Measurements from ENCODE around the gene SCYL3. TPM values are rescaled to one million over a fixed set of nuclear protein-coding genes. Genes with fewer than 3 reads are reported as not detected.

The SCYL3 gene
- total RNA-seq, result 10 to 100 TPM; 12.3 to 42.3 (median 25.1) TPM

DNA sequence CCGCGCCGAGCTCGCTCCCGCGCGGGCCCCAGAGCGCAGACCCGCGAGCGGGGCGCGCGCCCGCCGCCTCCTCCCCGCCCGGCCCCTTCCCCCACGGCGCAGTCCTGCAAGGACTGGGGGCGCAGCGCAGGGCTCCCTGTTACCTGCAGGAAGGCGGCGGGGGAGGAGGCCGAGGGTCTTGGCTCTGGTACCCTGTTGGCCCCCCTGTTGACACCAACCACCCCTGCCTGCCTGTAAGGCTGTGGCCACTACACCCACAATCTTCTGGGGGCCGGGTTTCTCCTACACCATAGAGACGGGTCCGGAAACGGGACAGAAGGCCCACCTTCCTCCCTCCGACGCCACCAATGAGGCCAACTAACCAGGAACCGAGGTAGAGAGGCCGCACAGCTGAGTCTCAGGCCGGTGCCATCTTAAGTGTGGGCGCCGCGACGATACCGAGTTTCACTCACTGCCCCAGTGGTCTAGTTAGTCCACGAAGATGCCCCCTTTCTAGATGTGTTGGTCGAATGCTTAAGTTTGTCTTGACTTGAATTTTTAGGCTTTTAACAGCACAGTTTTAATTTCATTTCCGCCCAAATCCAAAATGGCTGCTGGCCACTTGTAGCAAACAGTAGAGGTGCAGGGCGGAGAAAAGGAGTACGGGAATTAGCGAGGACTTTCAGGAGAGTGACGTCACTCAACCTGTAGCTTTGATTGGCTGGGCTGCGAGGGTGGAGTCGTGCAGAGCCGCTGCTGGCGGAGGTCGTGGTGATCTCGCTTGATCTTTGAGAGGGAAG is at the start of gene SCYL3:
TSS of gene SCYL3 (minus strand) at position 252 of the 779 bp plus-strand sequence. CDS start 5,056 bp downstream, outside the sequence.
- in situ Hi-C loops (cut with MboI; ENCODE audit: low pct_ligation_motif_present in 1 of 4, low pct_unique_long_range_greater_than_20kb in 1 of 4, low sequenced_read_pairs in 3 of 4) (no loop called here), intact Hi-C loops (cut with DNase I; ENCODE audit: low total_unique reads) (no loop called here)
- peak; percentile 93 for DNase-seq
- Histone ChIP-seq H3K27me3 (no peaks in the 10 kb centered on the region), H3K4me3 (peak within 1 kb of the TSS; percentile 57 to 97 (median 96)), H3K36me3 (no peaks in the 10 kb centered on the region), H3K9me3 (no peaks in the 10 kb centered on the region), H3K27ac (peak within 1 kb of the TSS; percentile 93 to 99 (median 99)), H3K4me1 (peaks cover 20 to 31% (median 26%) of the 10 kb centered on the region in 4 donors)
- TF ChIP-seq POLR2A (IDR thresholded peaks at IDR 0.05) (peak; percentile 91), POLR2AphosphoS5 (IDR thresholded peaks at IDR 0.05) (peak; percentile 48 to 81 (median 73))
- TF ChIP-seq, protein P1, sequence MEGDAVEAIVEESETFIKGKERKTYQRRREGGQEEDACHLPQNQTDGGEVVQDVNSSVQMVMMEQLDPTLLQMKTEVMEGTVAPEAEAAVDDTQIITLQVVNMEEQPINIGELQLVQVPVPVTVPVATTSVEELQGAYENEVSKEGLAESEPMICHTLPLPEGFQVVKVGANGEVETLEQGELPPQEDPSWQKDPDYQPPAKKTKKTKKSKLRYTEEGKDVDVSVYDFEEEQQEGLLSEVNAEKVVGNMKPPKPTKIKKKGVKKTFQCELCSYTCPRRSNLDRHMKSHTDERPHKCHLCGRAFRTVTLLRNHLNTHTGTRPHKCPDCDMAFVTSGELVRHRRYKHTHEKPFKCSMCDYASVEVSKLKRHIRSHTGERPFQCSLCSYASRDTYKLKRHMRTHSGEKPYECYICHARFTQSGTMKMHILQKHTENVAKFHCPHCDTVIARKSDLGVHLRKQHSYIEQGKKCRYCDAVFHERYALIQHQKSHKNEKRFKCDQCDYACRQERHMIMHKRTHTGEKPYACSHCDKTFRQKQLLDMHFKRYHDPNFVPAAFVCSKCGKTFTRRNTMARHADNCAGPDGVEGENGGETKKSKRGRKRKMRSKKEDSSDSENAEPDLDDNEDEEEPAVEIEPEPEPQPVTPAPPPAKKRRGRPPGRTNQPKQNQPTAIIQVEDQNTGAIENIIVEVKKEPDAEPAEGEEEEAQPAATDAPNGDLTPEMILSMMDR (IDR thresholded peaks at IDR 0.05), result no peak
- 0 to 1% methylated on average over 9 to 51 of the region's 52 CpGs for WGBS, 2 donors (ENCODE audit: low coverage in 1 of 2)

DNA sequence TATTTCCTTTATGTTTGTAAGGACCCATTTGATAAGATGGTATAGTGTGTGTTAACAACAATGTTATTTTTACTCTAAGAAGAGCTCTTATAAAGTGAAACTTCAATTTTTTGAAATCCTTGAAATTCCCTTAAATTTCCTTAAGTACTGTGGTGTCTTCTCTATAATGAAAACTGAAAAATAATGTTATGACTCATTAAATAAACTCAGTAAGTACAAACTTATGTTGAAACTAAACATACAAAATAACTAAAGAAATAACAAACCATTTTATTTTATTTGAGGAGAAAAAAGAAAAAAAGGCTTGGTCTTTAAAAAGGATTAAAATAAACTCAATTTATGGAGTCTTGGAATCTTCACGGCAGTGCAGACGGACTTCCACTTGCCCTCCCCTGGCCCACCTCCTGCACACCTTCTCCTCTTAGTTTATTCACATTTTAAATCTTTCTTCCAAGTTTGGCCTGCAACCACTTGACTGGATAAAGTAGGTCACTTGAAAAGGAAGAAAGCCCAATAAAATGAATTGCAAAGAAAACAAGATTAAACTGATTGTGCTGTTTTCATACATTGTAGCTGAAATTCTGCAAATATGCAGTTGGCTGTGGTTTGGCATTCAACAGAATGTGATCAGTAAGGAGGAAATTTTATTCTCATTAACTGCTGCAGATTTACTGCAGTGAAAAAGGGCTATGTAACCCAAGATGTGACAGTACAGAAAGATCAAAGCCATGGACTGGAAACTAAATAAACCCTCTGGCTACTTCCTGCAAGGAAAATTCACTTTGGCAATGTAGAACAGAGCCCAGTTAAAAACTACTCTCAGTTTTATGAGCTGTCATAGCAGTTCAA is 48.5 kb upstream of the SCYL3 start:
- in situ Hi-C loops (cut with MboI; ENCODE audit: low pct_ligation_motif_present in 1 of 4, low pct_unique_long_range_greater_than_20kb in 1 of 4, low sequenced_read_pairs in 3 of 4) (loop anchor here in 1 of 4 donors (25.0 kb wide), 1 partner anchor 995 kb away; the partner anchor contains the start of gene MROH9), intact Hi-C loops (cut with DNase I; ENCODE audit: low total_unique reads) (no loop called here)
- H3K27ac ChIP-seq, result peak overlapping the region in 3 of 4 donors; percentile 3 to 9 (median 4)
- H3K9me3 ChIP-seq, result no peaks in the 10 kb centered on the region
- H3K36me3 ChIP-seq, result no peaks in the 10 kb centered on the region
- 31 to 34% methylated on average over 2 of the region's 2 CpGs for WGBS, 2 donors (ENCODE audit: low coverage in 1 of 2)
- DNase-seq, result no peak
- H3K4me1 ChIP-seq, result peaks cover 0 to 14% (median 9%) of the 10 kb centered on the region in 4 donors
- TF ChIP-seq POLR2A (IDR thresholded peaks at IDR 0.05) (no peak), POLR2AphosphoS5 (IDR thresholded peaks at IDR 0.05) (peak in 1 of 3 donors; percentile 42)
- TF ChIP-seq, protein P1 (IDR thresholded peaks at IDR 0.05), result no peak
- no peaks in the 10 kb centered on the region for H3K27me3 ChIP-seq
- H3K4me3 ChIP-seq, result no peak overlapping the region

- Histone ChIP-seq H3K27me3 (no peaks in the 10 kb centered on the region), H3K9me3 (no peaks in the 10 kb centered on the region), H3K36me3 (no peaks in the 10 kb centered on the region), H3K4me1 (peaks cover 0 to 21% (median 2%) of the 10 kb centered on the region in 4 donors), H3K4me3 (no peak overlapping the region), H3K27ac (peak overlapping the region in 1 of 4 donors; percentile 44)
- peak; percentile 43 for DNase-seq
- intact Hi-C loops (cut with DNase I; ENCODE audit: low total_unique reads), result no loop called here
- TF ChIP-seq POLR2A (IDR thresholded peaks at IDR 0.05), result no peak
- peak in 1 of 3 donors; percentile 35 for TF ChIP-seq POLR2AphosphoS5 (IDR thresholded peaks at IDR 0.05)
- TF ChIP-seq, protein P1 (IDR thresholded peaks at IDR 0.05), result peak in 1 of 5 experiments; percentile 13
- no peak for TF ChIP-seq EP300 (IDR thresholded peaks at IDR 0.05; ENCODE audit: low read depth)
- in situ Hi-C loops (cut with MboI; ENCODE audit: low pct_ligation_motif_present in 1 of 4, low pct_unique_long_range_greater_than_20kb in 1 of 4, low sequenced_read_pairs in 3 of 4), result loop anchor here in 1 of 4 donors (25.0 kb wide), 1 partner anchor 1003 kb away; the partner anchor contains the start of gene MROH9
- 31 to 40% methylated on average over 7 of the region's 7 CpGs for WGBS, 2 donors (ENCODE audit: low coverage in 1 of 2)
These were observed 40.5 kb upstream of the SCYL3 start for GRCh38 chr1:169933984-169934725.
